DOHH2 (cell line): Measurements from ENCODE around the gene MAJIN.

ENCODE experiments used
- H3F3A ChIP-seq: fragments of 200-600 bp; sonication (generic), shearing (Covaris generic); 2 replicates; pipeline ENCODE4 v1.6.0; 2016; ENCODE audit warnings: antibody characterized with exemption, mild to moderate bottlenecking; ENCODE audit not compliant: control insufficient read depth, insufficient read depth
- H3K27ac ChIP-seq: fragments of 200-600 bp; sonication (generic); 2 replicates; pipeline ENCODE4 v1.5.1; 2014; ENCODE audit warnings: low read depth, mild to moderate bottlenecking, low read length, moderate library complexity
- H3K27me3 ChIP-seq: fragments of 200-600 bp; sonication (generic); 2 replicates; pipeline ENCODE4 v1.6.1; 2014; ENCODE audit warnings: mild to moderate bottlenecking, low read length, mixed read lengths; ENCODE audit not compliant: control insufficient read depth
- H3K36me3 ChIP-seq: fragments of 200-600 bp; sonication (generic); 2 replicates; pipeline ENCODE4 v1.6.1; 2014; ENCODE audit warnings: mild to moderate bottlenecking, low read length, moderate library complexity, mixed read lengths; ENCODE audit not compliant: control insufficient read depth
- H3K4me1 ChIP-seq: fragments of 200-600 bp; sonication (generic); 2 replicates; pipeline ENCODE4 v1.6.1; 2014; ENCODE audit warnings: mild to moderate bottlenecking, low read length, mixed read lengths; ENCODE audit not compliant: control insufficient read depth
- H3K4me2 ChIP-seq: fragments of 200-600 bp; sonication (generic); 2 replicates; pipeline ENCODE4 v1.6.0; 2014; ENCODE audit warnings: mild to moderate bottlenecking, low read length, moderate library complexity
- H3K4me3 ChIP-seq: fragments of 200-600 bp; sonication (generic); 2 replicates; pipeline ENCODE4 v1.5.1; 2014; ENCODE audit warnings: mild to moderate bottlenecking, low read length, mixed read lengths
- H3K79me2 ChIP-seq: fragments of 200-600 bp; sonication (generic); 2 replicates; pipeline ENCODE4 v1.6.1; 2014; ENCODE audit warnings: mild to moderate bottlenecking, low read length, mixed read lengths; ENCODE audit not compliant: control insufficient read depth
- H3K9me2 ChIP-seq: fragments of 200-600 bp; sonication (generic); replicated peaks from 2 replicates; pipeline ENCODE4 v1.6.1; 2014; ENCODE audit warnings: mild to moderate bottlenecking, low read length, mixed read lengths; ENCODE audit not compliant: control insufficient read depth
- H3K9me3 ChIP-seq: fragments of 200-600 bp; sonication (generic); 2 replicates; pipeline ENCODE4 v1.6.1; 2014; ENCODE audit warnings: antibody characterized with exemption, low read length, mixed read lengths; ENCODE audit not compliant: control insufficient read depth, insufficient read depth
- H4K20me1 ChIP-seq: fragments of 200-600 bp; sonication (generic); 2 replicates; pipeline ENCODE4 v1.6.0; 2014; ENCODE audit warnings: low read depth, mild to moderate bottlenecking, antibody characterized with exemption, low read length, moderate library complexity; ENCODE audit not compliant: control insufficient read depth, insufficient read depth
- CTCF ChIP-seq: fragments of 200-600 bp; sonication (generic); IDR thresholded peaks from one replicate; pipeline ENCODE4 v1.5.1; 2014; ENCODE audit warnings: antibody characterized with exemption, mild to moderate bottlenecking, low read depth, low read length; ENCODE audit not compliant: poor library complexity, severe bottlenecking
- EZH2phosphoT487 ChIP-seq: fragments of 200-600 bp; sonication (generic); IDR thresholded peaks from 2 replicates; pipeline ENCODE4 v1.6.1; 2017; ENCODE audit warnings: borderline replicate concordance, mild to moderate bottlenecking, antibody characterized with exemption, low read length, moderate library complexity, mixed read lengths

The MAJIN gene

GRCh38 chr11:65013888-65014725, 42.2 kb upstream of the MAJIN start, which contains the start of gene ARL2:
Gene ARL2 (plus strand): TSS chr11:65014160. CDS start chr11:65014208, 48 bp downstream.
- H3K79me2 ChIP-seq = peaks cover 34% of the 10 kb centered on the region
- no peaks in the 10 kb centered on the region for H3K9me3 ChIP-seq
- H3K27me3 ChIP-seq = no peaks in the 10 kb centered on the region
- peak within 1 kb of the TSS; percentile 89 for H3K27ac ChIP-seq
- H3K9me2 ChIP-seq = no peaks in the 10 kb centered on the region
- peaks cover 42% of the 10 kb centered on the region for H3K4me1 ChIP-seq
- peak within 1 kb of the TSS; percentile 83 for H3K4me3 ChIP-seq
- no peak for TF ChIP-seq EZH2phosphoT487
- TF ChIP-seq CTCF = peak; percentile 69
- H3K36me3 ChIP-seq = peaks cover 28% of the 10 kb centered on the region
- peak within 1 kb of the TSS; percentile 81 for H3K4me2 ChIP-seq
- no peaks in the 10 kb centered on the region for H4K20me1 ChIP-seq
- peaks cover 6% of the 10 kb centered on the region; the same call in 1 of the 2 replicates for H3F3A ChIP-seq

GRCh38 chr11:65013130-65013887, 41.4 kb upstream of the MAJIN start:
- H3K79me2 ChIP-seq = peaks cover 34% of the 10 kb centered on the region
- no peaks in the 10 kb centered on the region for H3K27me3 ChIP-seq
- H3K4me1 ChIP-seq = peaks cover 42% of the 10 kb centered on the region
- TF ChIP-seq CTCF (peak; percentile 73), EZH2phosphoT487 (no peak)
- H3K9me2 ChIP-seq = no peaks in the 10 kb centered on the region
- peak overlapping the region; percentile 83 for H3K4me3 ChIP-seq
- H3F3A ChIP-seq = peaks cover 6% of the 10 kb centered on the region; the same call in 1 of the 2 replicates
- H3K9me3 ChIP-seq = no peaks in the 10 kb centered on the region
- H3K36me3 ChIP-seq = peaks cover 21% of the 10 kb centered on the region
- H4K20me1 ChIP-seq = no peaks in the 10 kb centered on the region
- H3K27ac ChIP-seq = peak overlapping the region; percentile 89
- H3K4me2 ChIP-seq = peak overlapping the region; percentile 81

- H3K4me2 ChIP-seq = no peak overlapping the region
- no peak overlapping the region for H3K4me3 ChIP-seq
- H3K79me2 ChIP-seq = no peaks in the 10 kb centered on the region
- no peaks in the 10 kb centered on the region for H3K9me2 ChIP-seq
- H4K20me1 ChIP-seq = no peaks in the 10 kb centered on the region
- H3F3A ChIP-seq = peaks cover 6% of the 10 kb centered on the region; the same call in 1 of the 2 replicates
- no peak overlapping the region for H3K27ac ChIP-seq
- no peaks in the 10 kb centered on the region for H3K27me3 ChIP-seq
- H3K36me3 ChIP-seq = no peaks in the 10 kb centered on the region
- peaks cover 14% of the 10 kb centered on the region for H3K4me1 ChIP-seq
- TF ChIP-seq EZH2phosphoT487 (no peak), CTCF (no peak)
- no peaks in the 10 kb centered on the region for H3K9me3 ChIP-seq
Observed at GRCh38 chr11:65008873-65009272, 37.0 kb upstream of the MAJIN start.
